Dermis blood vessel endothelial cell (primary cell): Measurements from ENCODE around the gene FBXO36. TPM values are rescaled to one million over a fixed set of nuclear protein-coding genes. Genes with fewer than 3 reads are reported as not detected.

Experiments used
- DNase-seq: peaks from one replicate; pipeline ENCODE4 v3.0.0; 2010
- total RNA-seq: library from RNA; depleted of rRNA; stranded (reverse); fragments of >200 nt; gene quantifications from 2 replicates; pipeline ENCODE4 v1.2.3, GENCODE V29; 2014

Gene FBXO36
- total RNA-seq, 1 donor from 2014 or later, result 1.0 TPM

DNA sequence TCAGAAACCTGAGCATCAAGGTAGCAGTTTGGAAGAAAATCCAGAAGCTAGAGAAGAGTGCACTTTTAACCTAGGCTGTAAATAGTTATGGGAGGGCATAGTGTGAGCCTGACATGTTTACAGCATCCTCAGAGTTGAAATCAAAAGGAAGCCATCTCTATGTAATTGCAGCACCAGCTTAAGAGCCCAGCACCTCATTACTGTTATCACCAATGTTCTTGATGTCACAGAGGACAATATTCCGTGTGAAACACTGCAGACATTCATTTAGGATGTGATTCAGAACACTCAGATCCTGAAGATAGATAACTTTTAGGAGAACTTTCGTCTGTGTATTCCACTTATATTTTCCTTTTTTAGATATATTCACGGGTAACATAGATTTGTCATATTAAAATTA lies 48.1 kb downstream of the FBXO36 start:
- no peak for DNase-seq

DNA sequence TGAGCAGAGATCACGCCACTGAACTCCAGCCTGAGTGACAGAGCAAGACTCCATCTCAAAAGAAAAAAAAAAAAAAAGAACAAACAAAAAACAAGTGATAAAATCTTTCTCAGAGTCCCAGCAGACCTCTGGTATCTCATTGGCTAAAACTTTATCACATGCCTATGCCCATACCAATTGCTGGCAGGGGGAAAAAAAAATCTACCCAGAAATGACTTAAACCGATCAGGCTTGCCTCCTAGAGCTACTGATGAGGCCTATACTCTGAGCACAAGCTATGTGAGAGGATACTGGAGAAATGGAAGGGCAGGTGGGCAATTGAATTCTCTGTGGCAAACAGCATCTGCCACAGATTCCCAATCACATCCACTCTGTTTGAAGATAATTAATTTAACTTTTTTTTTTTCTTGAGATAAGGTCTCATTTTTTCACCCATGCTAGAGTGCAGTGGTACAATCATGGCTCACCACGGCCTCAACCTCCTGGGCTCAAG lies 49.0 kb downstream of the FBXO36 start:
- DNase-seq, result no peak

DNA sequence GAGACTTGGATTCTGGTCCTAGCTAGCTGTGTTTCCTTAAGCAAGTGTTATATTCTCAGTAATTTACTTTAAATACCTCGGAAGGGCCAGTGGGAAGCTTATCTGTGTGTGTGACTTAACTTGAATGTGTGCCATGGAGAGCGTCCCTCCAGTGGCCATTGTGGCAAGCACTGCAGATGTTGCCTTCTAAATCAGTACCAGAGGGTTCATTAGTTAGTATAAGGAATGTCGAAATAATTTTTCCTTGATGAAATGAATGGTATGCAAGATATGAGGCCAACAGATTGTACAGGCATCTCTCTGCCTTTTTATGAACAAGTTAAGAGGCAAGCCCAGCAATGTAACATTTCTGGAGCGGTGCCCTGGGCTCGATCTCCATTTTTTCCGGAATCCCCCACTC lies 52.0 kb downstream of the FBXO36 start:
- DNase-seq, result peak; percentile 5

DNA sequence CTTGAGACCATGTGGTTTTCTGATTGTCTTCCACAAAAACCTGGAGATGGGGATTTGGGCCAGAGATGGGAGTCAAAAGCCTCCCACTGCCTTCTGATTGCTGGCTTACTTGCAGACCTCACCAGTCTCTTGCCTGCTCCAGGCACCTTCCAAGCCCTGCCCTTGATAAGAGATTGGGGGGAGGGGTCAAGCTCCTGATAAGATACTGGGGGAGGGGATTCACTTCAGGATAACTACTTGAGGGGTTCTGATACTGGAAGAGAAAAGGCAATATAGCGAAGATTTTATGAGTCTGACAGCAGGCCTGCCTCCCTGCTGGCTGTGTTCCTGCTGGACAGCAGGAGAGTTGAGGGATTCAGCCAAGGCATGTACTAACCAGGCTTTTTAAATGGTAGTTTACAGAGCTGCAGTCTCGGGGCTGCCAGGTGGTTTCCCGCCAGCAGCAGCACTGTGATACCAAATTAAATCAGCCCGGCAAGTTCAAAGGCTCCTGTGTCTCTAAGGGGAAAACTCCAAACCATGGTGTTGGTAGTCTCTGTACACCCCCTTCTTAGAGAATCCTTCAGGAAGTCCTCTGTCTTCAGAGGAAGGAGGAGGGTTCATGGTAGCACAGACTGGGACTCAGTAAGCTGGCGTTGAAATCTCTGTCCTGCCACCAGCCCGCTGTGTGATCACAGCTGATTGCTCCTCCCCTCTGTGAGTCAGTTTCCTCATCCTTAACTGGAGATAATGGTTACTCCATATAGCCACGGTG lies 58.3 kb downstream of the FBXO36 start:
- peak; percentile 90 for DNase-seq

DNA sequence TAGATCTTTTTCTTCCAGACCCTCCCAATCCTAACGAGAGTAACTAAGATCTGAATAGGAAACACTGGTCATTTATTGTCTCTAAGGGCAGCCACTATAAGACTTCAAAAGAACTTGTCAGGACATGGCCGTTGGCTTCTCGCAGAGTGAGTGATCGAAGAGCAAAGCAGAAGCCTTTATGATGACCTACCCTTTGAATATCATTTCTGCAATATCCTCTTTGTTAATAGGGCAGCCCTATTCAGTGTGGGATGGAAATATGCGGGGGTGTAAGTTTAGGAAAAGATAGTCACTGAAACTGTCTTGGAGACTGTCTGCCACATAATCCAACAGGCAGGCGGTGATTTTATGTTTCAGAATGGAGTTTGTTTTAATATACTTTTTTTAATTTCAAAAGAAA lies 70.9 kb downstream of the FBXO36 start:
- no peak for DNase-seq

DNA sequence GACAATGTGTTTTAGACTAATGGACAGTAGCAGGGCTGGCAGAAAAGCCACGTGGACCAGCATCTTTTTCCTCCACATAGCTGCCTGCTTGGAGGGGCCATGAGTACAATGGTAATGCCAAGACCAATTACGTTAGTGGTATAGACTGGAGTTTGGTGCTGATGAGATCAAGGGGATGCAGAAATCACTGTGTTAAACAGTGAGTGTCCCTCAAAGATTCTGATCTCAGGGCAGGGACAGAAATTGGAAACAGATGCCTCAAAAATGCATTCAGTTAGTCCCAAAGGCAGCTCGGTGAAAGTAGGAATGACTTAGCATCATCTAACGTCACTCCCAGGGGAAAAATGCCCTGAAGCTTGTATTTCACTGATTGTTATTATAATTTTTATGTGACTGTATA lies 74.0 kb downstream of the FBXO36 start:
- DNase-seq, result no peak

DNA sequence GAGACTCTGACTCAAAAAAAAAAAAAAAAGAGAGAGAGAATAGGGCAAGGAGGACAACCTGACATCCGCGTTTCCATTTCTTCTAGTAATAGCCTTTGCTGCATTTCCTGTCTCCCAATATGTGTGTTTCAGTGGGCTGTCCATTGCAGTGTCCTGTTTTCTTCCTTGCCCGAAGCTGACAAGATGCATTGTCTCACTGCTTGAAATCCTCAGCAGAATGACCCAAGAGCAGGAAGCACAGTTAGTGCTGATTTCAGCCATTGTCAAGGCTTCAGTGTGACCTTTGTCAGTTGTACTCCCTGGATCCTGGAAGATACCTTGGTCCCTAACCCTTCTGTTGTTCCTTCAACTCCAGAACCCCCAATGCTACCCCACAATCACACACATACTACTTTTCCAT lies 75.3 kb downstream of the FBXO36 start:
- DNase-seq, result no peak

DNA sequence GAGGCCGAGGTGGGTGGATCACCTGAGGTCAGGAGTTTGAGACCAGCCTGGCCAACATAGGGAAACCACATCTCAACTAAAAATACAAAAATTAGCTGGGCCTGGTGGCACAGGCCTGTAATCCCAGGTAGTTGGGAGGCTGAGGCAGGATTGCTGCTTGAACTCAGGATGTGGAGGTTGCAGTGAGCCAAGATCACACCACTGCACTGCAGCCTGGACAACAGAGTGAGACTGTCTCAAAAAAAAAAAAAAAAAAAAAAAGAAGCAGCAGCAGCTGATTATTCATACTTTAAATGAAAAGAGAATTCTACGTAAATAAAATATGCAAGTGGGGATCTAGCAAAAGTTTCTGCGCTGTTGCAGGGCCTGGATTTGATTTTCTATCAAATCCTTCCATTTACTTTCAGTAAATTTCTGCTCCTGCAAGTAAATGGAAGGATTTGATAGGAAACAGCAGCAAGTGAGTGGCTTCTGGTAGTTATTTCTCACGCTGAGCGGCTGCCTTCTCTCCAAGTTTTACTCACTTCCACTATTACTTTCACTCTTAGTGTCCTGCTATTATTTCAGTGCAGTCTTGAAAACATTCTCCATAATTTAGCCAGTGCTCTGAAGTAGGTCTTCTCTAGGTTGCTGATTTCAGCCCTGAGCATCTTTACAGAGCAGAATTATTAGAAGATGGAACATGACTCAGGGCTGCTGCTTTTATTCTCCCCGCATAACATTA lies 78.0 kb downstream of the FBXO36 start:
- DNase-seq, result no peak

DNA sequence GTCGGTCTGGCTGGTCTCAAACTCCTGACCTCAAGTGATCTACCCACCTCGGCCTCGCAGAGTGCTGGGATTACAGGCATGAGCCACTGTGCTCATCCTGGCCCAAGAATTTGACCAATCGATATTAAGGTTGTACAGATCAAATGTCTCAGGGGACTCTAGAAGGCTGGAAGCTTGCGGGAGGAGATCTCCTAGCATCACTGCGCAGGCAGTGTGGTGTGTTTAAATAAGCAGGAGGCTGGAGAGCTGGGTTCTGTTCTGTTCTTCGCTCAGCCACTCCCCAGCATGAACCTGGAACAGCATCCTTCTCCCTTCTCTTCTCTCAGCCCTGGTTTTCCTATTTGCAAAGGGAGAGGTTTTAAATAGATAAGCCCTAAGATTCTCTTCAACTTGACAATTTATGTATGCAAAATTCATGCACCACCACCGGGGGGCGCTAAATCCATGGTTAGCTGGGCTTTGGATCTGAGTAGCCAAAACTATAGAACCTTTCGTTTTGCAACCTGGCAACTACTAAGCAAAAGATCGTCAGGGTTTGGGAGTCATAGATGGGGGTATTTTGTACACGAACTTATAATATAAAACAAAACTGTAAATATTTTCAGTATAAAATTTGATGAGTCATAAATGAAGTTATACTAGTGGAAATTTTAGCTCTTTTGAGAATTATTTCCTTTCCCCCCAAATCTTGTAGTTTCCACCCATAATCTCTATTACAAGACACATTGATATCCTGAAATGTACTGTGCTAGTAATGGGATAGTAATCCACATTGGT lies 85.8 kb downstream of the FBXO36 start:
- peak; percentile 85 for DNase-seq

DNA sequence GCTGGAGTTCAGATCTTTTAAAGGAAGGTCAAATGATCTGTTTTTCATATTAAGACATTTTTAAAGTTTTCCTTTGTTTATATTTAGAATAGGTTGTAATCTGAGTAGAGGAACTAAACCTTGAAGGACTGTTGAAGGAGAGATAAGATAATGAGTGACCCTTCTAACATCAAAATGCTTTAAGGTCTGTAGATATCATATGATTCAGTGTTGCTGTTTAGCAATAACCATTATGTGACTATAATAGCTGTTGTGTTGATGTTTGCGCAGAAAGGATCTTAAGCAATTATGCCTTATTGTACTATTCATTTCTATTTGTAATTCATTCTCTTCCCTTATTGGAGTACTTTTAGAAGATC lies 86.4 kb downstream of the FBXO36 start:
- DNase-seq, result peak; percentile 4

DNA sequence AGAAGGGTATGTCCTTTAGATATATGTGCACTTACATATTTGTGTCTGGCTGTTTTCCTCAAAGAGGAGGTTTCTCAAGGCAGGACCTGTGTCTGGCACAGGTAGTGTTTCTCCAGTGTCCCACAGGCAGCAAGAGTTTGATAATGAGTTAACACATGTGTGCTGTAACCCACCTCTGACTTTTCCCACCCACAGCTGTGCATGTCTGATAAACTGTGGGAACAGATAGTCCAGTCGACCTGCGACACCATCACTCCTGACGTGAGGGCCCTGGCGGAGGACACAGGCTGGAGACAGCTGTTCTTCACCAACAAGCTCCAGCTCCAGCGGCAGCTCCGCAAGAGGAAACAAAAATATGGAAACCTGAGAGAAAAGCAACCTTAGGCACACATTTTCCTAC lies 88.2 kb downstream of the FBXO36 start:
- DNase-seq, result no peak

DNA sequence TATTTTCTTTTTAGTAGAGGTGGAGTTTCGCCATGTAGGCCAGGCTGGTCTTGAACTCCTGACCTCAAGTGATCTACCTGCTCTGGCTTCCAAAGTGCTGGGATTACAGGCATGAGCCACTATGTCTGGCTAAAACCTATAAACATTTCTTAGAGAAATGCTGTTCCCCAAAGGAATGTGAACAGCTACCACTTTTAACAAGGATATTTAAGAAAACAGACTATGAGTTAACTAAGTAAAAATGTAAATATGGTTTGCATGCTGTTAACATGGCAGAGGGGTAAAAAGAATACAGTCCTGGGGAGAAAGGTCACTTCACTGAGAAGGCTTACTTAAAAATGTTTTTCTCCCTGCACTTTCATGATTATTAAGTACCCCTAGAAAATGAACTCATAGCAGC lies 89.3 kb downstream of the FBXO36 start:
- no peak for DNase-seq

DNA sequence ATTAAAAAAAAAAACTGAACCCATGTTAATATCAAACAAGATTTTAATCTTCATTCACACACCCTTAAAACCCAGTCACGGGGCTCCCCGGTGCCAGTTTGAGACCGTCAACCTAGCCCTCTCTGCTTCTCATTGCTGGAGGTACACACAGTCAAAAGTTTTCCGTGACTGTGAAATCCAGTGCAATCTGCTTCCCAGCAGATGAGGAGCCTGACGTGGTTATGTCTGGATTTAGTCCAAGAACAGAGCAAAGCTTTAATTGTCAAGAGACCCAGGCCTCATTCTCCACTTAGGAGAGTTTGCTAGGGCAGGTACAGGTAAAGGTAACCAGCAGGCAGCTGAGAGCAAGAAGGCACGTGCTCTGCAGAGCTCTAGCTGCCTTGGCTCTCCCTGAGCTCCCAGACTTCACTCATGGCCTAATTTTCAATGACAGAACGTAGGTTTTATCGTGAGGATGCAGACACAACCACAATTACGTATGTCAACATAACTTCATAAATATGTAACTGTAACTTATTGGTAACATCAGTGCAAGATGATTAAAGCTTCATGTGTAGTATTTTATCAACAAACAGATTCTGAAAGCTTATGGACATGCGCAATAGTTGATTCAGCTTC lies 90.1 kb downstream of the FBXO36 start:
- no peak for DNase-seq

DNA sequence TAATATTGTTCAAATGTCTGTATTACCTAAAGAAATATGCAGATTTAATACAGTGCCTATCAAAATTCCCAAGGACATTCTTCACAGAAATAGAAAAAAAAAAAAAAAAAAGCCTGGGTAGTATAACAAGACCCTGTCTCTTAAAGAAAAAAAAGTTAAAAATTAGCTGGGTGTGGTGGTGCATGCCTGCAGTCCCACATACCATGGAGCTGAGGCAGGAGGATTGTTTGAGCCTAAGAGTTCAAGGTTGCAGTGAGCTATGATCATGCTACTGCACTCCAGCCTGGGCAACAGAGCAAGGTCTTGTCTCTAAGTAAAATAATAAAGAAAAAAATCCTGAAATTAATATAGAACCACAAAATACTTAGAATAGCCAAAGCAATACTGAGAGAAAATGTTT lies 94.5 kb downstream of the FBXO36 start:
- DNase-seq, result no peak

DNA sequence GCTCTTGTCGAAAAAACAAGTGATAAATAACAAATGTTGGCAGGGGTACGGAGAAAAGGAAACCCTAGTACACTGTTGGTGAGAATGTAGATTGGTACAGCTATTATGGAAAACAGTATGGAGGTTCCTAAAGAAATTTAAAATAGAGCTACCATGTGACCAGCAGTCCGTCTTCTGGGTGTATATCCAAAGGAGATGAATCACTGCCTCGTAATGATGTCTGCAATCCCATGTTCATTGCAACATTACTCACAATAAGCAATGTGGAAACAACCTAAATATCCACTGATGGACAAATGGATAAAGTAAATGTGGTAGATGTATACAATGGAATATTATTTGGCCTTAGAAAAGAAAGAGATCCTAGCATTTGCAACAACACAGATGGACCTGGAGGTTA lies 95.8 kb downstream of the FBXO36 start:
- no peak for DNase-seq

DNA sequence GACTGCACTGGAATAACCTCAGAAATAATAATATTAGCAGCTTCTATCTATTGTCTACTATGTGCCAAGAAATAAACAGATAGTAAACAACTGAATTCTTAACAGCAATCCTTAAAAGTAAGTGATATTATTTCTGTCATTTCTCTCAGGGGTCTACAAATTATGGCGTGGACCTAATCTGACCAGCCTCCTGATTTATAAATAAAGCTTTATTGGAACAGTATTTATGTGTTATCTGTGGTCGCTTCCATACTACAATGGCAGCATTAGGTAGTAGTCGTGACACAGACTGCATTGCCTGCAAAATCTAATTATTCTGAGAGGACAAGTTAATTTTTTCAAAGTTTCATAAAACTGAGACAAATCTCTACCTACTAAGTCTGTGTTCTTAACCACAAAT lies 97.4 kb downstream of the FBXO36 start:
- no peak for DNase-seq

DNA sequence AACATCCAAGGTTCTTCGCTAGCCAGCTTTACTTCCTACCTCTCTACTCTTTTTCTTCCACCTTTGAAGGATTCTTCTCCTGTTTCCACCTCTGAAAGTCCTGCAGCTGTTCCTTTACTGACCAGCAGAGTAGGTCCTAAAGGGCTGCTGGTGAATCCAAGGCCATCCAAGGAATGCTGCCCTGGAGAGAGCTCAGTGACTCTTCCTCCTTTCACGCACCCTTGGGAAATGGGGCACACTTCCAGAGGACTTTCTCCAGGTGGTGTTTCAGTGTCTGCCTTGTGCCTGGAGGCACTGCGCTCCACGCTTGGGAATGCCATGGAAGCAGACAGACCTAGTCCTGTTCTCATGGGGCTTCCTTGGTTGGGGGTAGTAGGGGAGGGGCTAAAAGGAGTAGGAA lies 101.0 kb downstream of the FBXO36 start:
- DNase-seq, result no peak

DNA sequence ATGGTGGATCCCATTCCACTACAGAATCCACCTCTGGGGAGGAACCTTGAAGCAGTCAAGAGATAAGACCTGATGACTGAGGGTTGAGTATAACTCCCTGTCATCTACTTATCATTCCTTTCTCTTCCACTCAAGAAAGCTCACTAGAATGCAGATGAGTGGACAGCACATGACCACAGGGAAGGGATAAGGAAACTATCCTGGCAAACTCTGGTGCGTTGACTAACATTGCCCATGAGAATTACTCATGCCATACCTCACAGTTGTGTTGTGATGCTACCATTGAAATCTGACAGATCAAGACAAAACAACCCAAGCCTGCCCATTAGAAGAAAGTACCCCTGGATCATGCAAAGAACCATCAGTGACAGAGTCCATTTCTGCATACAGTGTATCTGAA lies 119.9 kb downstream of the FBXO36 start:
- no peak for DNase-seq

DNA sequence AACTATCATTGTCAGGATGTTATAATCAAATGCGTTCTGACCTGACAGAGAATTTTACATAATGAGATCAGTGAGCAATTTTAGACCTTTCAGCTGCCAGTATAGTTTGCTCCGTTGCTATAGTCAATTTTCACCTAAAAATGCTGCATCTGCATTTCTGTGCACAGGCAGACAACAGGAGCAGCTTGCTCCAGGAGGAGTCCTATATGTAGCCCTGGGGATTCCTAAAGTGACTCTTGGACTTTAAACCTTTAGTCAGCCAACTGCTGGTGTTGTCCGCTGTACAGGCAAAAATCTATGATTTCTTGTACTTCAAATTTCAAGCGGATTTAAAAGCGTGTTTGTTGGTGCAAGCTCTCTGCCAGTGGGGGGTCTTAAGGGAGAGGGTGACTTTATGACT lies 120.7 kb downstream of the FBXO36 start:
- no peak for DNase-seq

DNA sequence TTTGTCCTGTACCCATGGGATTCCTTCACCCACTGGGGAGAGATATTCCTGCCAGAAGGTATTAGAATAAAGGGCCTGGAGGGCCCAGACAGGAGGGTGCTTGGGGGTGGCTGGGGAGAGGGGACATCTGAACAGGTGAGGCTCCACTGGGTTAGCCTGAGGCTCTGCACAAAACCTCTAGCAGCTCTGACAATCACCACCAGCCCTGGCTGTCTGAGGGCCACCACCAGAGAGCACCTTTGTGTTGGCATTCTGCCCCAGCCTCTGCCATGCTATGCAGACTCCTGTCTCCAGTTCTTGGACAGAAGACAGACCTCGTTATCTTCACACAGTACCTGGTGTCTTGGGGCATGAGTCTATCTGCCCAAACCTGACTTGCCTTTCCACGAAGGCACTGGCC lies 121.2 kb downstream of the FBXO36 start:
- no peak for DNase-seq

DNA sequence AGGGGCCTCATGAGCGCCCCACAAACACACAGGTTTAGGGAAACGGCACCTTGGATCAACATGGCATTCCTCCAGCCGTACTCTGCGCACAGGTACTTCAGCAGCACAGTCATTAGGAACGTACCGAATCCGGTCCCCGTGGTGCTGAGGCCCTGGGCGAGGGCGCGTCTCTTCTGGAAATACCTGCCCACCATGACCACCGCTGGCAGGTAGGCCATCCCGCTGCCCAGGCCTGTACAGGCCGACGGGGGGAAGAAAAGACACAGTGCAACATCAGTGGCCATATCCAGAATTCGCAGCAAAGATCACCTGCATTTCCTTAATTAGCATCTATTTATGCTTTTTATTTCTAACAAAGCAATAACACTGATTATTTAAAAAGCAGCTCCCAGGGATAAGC lies 124.2 kb downstream of the FBXO36 start:
- no peak for DNase-seq

DNA sequence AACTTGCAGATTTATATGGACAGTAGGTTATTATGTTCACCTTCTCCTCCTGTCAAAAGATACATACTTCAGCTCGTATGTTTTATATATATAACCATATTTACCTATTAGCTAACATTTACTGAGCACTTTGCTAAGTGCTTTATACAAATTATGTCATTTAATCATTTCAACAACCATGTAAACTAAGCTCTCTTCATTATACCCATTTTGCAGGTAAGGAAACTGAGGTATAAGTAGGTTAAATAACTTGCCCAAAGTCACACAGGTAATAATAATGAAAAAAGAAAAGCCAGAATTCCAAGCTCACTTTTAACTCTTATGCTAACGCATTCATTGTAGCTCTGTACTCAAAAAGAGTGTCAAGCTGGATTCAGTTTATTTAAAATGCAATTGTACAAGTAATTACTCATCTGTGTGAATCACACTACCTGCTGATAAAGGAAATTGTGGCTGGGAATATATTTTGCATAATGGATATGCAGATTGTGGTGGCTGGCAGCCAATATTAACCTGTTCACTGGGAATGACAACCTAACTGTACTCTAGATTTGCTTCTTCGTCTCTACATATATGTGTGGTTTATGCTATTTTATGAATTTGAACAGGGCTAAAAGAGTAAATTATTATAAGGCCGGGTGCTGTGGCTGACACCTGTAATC lies 125.8 kb downstream of the FBXO36 start:
- DNase-seq, result no peak

DNA sequence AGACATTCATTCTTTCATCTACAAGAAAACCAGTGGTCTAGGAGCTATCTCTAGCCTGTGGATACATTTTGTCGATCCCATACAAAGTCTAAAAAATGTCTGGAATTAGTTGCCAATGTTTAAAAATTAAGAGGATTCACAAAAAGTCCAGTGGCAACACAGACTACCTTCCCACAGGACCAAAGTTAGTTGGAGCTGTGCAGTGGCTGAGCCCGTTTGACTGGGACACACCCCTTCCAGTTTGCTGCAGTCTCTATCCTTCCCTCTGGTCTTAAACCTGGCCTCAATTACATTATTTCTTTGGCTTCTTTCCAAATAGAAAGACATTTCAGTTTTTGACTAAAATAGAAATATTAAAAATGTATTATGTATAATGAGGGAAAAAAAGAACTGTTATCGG lies 127.8 kb downstream of the FBXO36 start:
- DNase-seq, result no peak
